NCI-H2196 (cell line): Measurements from ENCODE around the gene STAC2.

ENCODE experiments used
- DNase-seq: peaks from one replicate; lab custom pipeline; 2025; ENCODE audit not compliant: unreplicated experiment; lab: John Stamatoyannopoulos, UW

STAC2 gene

DNA sequence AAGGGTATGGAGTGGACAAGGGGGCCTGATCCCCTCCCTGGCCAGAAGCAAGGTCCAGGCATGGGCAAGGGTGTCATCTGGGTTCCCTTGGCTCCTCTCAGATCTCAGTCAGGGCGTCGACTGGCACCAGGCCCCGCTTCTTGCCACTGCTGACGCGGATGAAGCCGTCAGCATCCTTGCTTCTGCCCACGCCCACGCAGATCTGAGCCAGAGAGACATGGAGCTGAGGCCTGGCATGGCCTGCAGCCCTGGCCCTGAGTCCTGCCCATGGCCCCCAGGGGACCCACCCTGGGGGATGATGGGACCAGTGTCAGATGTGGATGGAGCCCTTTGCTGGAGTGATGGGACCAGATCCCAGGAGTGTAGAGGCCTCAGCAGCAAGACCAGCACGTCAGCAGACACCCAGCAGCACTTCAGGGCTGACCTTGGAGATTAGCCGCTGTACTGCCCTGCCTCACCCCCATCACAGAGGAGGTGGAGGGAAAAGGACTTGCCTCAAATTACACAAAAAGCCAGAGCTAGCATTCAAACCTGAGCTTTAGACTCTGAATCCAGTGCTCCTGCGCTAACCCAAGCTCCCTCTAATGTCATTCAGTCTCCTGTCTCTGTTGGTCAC is 13.4 kb downstream of the STAC2 start:
- no peak for DNase-seq

DNA sequence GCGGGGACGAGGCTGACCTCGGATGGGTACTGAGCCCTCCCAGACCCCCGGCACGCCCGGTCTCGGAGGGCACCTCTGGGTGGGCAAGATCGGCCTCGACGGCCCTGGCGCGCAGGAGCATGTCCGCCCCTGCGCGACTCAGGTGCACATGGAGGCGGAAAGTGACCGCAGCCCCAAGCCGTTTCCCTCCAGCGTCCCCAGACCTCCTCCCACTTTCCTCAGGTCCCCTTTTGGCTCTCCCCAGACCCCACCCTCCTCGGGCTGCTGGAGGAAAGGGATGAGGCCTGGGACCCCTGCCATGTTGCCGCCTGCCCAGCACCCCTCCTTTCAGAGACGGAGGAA is 15.7 kb downstream of the STAC2 start:
- DNase-seq, result no peak

DNA sequence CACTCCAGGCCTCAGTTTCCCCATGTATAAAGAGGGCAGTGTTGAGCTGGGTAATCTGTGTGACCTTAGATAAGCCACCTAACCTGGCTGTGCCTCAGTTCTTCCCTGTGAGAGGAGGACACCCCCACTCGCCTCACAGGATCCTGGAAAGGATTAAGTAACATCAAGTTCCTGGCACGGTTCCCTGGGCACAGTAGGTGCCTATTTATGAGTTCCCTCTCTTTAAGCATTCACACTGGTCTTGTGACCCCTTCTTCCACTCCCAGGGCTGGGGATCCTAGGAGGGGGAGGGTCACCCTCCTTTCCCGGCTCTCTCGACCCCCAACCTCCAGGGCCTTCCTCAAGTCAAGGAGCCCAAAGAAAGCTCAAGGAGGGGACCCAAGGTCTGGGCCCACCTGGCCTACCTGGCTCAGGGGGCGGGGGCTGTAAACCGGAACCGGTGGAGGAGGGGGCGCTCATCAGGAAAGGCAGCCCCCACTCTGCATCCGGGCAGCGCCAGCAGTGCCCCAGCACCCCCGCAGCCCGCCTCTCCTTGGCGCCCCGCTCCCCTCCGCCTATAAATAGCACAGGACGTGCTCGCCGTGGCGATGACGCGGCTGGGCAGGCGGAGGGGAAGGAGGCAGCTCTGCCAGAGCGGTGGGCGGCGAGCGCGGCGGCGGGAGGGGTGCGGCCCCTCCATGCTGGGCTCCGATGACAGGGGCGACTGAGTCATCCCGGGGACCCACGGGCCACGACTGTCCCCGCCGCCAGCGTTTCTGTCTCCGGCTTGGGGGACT is 16.2 kb downstream of the STAC2 start:
- DNase-seq, result no peak

- peak; percentile 5 for DNase-seq
Observed at GRCh38 chr17:39208893-39209292, 16.9 kb downstream of the STAC2 start.

DNA sequence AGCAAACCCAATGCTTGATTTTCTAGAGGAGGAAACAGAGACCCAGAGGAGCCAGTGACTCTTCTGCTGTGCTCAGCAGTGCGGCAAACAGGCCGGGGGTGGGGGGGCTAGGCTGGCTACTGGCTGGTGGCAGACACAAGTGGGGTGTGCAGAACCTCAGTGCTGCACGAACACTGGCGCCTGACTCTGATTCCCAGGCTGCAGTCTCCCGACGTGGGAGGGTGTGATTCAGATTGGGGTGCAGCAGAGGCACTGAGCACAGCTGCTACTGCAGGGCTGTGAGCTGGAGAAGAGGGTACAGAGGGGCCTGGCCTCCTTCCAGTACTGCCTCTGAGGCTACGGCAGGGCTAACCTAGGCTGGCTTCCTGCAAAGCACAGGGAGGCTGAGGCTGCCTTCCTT is 17.6 kb downstream of the STAC2 start:
- DNase-seq, result no peak

DNA sequence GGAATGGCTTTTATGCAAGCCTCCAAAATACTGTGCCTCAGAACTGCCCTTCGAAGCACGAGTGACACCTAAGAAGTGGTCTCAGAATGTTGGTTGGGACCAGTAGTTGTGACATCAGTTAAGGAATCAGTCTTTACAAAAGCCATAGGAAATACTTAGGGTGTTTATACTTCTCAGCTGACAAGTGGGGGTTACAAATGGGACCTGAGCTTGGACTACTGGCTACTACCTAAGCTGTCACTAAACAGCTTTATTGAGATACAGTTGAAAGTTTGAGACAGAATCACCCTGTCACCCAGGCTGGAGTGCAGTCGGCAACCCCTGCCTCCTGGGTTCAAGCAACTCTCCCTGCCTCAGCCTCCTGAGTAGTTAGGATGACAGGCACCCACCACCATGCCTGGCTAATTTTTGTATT is 20.6 kb downstream of the STAC2 start:
- DNase-seq, result no peak

DNA sequence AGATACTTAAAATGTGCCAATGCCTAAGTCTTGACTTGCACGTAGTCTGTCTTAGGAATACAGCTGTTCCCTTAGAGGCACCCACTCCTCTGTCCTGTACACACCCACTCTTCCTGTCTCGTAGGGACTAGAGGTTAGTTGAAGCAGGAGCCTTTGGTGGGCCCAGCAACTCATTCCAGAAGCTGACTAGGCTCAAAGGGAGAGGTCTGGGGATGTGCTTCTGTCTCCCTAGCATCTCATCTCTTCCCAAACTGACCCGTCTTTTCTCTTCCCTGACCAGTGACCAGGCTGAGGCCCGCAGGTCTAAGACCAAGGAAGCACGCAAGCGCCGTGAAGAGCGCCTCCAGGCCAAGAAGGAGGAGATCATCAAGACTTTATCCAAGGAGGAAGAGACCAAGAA is 21.5 kb downstream of the STAC2 start:
- no peak for DNase-seq

- no peak for DNase-seq
Observed at GRCh38 chr17:39200957-39201510, 24.7 kb downstream of the STAC2 start.

GRCh38 chr17:39200070-39200879 is 25.5 kb downstream of the STAC2 start, which contains the start of gene RPL19:
Gene RPL19 (plus strand): TSS chr17:39200283. CDS start chr17:39200345, 62 bp downstream.
- peak; percentile 71 for DNase-seq

DNA sequence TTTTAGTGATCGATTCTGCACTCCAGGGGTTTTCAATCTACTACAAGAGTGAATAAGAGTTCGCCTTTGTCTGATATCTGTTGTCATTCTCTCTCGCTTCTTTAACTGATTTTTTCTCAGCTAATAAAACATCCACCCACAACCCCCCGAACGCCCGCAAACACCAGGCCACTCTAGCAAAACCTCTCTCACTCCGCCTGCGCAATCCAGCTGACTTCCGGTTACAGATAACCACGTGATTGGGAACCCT is 26.0 kb downstream of the STAC2 start:
- DNase-seq, result peak; percentile 75

DNA sequence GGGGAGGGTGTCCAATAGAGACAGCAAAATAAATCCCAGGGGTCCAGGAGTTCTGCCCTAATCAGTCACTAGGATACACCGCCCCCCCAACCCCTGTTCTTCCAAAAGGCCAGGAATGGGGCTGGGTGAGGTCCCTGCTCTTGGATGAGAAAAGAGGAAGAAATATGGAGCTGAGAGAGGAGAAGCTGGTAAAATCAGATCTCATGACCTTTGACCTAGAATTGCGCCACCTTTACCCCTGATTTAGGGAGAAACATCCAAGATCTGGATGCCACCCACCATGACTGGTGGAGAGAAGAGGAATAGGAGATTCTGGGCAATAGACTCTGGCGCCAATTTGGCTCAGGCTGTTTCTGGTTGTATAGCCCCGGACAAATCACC is 27.6 kb downstream of the STAC2 start:
- DNase-seq, result no peak

DNA sequence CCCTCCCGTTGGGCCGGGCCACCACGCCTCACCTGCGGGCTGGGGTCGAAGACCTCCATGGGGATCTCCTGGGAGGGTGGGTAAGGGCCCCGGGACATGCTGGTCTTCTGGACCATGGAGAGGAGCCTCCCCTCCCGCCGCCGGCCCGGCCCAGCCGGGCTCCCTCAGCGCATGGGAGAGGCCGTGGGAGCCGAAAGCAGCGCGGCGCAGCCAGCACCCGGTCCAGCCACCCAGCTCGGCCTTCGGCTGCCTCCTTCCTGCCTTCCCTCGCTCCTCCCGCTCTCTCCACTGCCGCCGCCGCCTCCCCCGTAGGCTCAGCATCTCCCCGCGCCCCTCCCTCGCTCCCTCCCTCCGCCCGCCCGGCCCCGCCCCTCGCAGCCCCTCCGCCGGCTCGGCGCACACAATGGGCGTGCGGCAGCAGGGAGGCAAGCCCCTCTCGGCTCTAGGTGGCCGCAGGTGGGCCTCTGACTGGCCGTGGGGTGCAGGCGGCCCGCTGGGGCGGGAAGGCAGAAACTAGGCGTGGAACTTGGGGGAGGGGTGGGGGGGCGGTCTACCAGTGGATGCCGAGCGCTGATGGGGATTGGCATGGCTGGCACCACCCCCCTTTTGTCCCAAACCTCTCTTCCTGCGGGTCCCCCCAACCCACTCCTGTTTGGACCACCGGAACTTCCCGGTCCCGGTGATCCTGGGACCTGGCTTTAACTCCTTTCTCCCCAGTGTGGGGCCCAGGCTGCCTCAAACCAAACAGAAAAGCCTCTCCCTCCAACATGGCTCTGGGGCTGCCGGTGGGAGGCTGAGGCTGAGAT is 28.2 kb downstream of the STAC2 start, which contains the start of gene CACNB1:
Gene CACNB1, minus strand, starts transcription at position 290 of the 806 bp plus-strand sequence. Its CDS starts 174 bp downstream, at position 116.
- peak; percentile 38 for DNase-seq

GRCh38 chr17:39196808-39197291 is 28.9 kb downstream of the STAC2 start:
- peak; percentile 21 for DNase-seq

GRCh38 chr17:39196241-39196807 is 29.4 kb downstream of the STAC2 start:
- DNase-seq, result no peak

- no peak for DNase-seq
Observed at GRCh38 chr17:39195568-39196160, 30.1 kb downstream of the STAC2 start.

DNA sequence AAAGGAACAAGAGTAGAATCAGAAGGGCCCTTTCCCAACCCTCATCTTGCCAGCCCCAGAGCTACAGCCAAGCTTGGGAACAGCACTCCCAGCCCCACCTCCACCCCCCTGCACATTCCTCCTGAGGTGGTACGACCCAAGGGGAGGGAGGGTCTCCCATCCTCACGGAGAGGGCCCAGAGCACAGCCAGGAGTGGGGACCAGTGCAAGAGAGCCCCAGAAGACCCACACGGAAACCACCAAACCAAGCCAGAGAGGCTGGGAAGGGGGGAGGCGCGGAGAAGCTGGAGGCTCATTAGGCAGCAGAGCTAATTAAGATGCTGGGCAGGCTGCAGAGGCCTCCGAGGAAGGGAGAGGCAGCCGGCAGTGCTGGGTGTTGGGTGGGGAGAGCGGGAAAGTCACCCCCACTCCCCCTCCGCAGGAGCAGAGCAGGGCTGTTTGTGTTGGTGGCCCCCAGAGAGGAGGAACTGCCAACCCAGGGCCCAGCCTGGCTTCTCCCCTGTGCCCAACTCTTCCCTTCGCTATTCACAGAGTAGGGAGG is 30.7 kb downstream of the STAC2 start:
- DNase-seq, result no peak

- no peak for DNase-seq
Observed at GRCh38 chr17:39194089-39194984, 31.4 kb downstream of the STAC2 start.

DNA sequence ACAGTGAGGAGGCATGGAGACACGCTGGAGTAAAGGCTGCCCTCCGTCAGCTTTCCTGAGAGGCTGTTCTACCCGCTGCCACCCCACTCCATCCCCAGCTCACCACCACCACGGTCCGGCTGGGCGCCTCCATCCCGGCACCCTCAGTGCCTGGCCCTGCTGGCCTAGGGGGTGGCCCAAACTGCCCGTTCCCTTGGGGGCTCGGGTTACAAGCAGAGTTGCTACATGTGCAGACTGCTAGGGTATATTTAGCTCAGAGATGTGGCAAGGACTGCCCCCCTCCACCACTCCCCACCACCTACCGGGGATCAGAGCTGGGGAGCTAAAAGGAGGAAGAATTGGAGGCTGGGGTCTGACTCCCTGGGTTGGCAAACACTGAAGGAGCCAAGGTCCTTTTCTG is 32.4 kb downstream of the STAC2 start:
- no peak for DNase-seq

GRCh38 chr17:39192901-39193300 is 32.8 kb downstream of the STAC2 start:
- DNase-seq, result no peak
